ENCODE data around the gene LONRF3. TPM values are rescaled to one million over a fixed set of nuclear protein-coding genes. Genes with fewer than 3 reads are reported as not detected.
"Not testable (repeated sequence)": the region's sequence is repeated elsewhere in the genome, so short reads cannot be mapped to it uniquely, and the experiment has no call there.

LONRF3 gene
- total RNA-seq, 1 donor from 2014 or later: 0.96 TPM

- no peaks in the 10 kb centered on the region for H3K4me1 Mint-ChIP-seq (ENCODE audit: low read depth)
- DNase-seq (ENCODE audit: low spot score, unreplicated experiment): no peak
- H3K27me3 Mint-ChIP-seq: no peaks in the 10 kb centered on the region
- peaks cover 46% of the 10 kb centered on the region for H3K9me3 Mint-ChIP-seq (ENCODE audit: low read depth)
- peaks cover 4% of the 10 kb centered on the region for H3K36me3 Mint-ChIP-seq (ENCODE audit: insufficient read depth)
- H3K4me3 Mint-ChIP-seq (ENCODE audit: low read depth): no peak overlapping the region
- H3K27ac Mint-ChIP-seq: no peak overlapping the region
- TF ChIP-seq CTCF (IDR thresholded peaks at IDR 0.05; ENCODE audit: unreplicated experiment): no peak
These were observed 54.4 kb downstream of the LONRF3 start for GRCh38 chrX:119028733-119029330.

- H3K27ac Mint-ChIP-seq; DNase-seq (ENCODE audit: low spot score, unreplicated experiment); H3K27me3 Mint-ChIP-seq; H3K4me1 Mint-ChIP-seq (ENCODE audit: low read depth); H3K4me3 Mint-ChIP-seq (ENCODE audit: low read depth); H3K36me3 Mint-ChIP-seq (ENCODE audit: insufficient read depth): not testable (repeated sequence)
- H3K9me3 Mint-ChIP-seq (ENCODE audit: low read depth): peaks cover 53% of the 10 kb centered on the region
These were observed 55.2 kb downstream of the LONRF3 start for GRCh38 chrX:119029656-119030055.

- peaks cover 48% of the 10 kb centered on the region for H3K9me3 Mint-ChIP-seq (ENCODE audit: low read depth)
- peaks cover under 1% of the 10 kb centered on the region for H3K4me1 Mint-ChIP-seq (ENCODE audit: low read depth)
- no peaks in the 10 kb centered on the region for H3K27me3 Mint-ChIP-seq
- no peak for TF ChIP-seq CTCF (IDR thresholded peaks at IDR 0.05; ENCODE audit: unreplicated experiment)
- H3K36me3 Mint-ChIP-seq (ENCODE audit: insufficient read depth): peaks cover 6% of the 10 kb centered on the region
- no peak overlapping the region for H3K27ac Mint-ChIP-seq
- DNase-seq (ENCODE audit: low spot score, unreplicated experiment): no peak
- H3K4me3 Mint-ChIP-seq (ENCODE audit: low read depth): no peak overlapping the region
These were observed 56.6 kb downstream of the LONRF3 start for GRCh38 chrX:119030990-119031389.

- H3K9me3 Mint-ChIP-seq (ENCODE audit: low read depth): peaks cover 31% of the 10 kb centered on the region
- H3K4me3 Mint-ChIP-seq (ENCODE audit: low read depth): no peak overlapping the region
- peaks cover 6% of the 10 kb centered on the region for H3K36me3 Mint-ChIP-seq (ENCODE audit: insufficient read depth)
- peak overlapping the region; percentile 64 for H3K27ac Mint-ChIP-seq
- no peak for TF ChIP-seq CTCF (IDR thresholded peaks at IDR 0.05; ENCODE audit: unreplicated experiment)
- no peaks in the 10 kb centered on the region for H3K27me3 Mint-ChIP-seq
- DNase-seq (ENCODE audit: low spot score, unreplicated experiment): no peak
- peaks cover 1% of the 10 kb centered on the region for H3K4me1 Mint-ChIP-seq (ENCODE audit: low read depth)
These were observed 62.0 kb downstream of the LONRF3 start for GRCh38 chrX:119036107-119037029.

- H3K27me3 Mint-ChIP-seq: no peaks in the 10 kb centered on the region
- peak overlapping the region; percentile 37 for H3K27ac Mint-ChIP-seq
- H3K36me3 Mint-ChIP-seq (ENCODE audit: insufficient read depth): no peaks in the 10 kb centered on the region
- H3K4me1 Mint-ChIP-seq (ENCODE audit: low read depth): peaks cover 1% of the 10 kb centered on the region
- no peak overlapping the region for H3K4me3 Mint-ChIP-seq (ENCODE audit: low read depth)
- H3K9me3 Mint-ChIP-seq (ENCODE audit: low read depth): peaks cover 9% of the 10 kb centered on the region
- DNase-seq (ENCODE audit: low spot score, unreplicated experiment): no peak
- TF ChIP-seq CTCF (IDR thresholded peaks at IDR 0.05; ENCODE audit: unreplicated experiment): no peak
These were observed 66.0 kb downstream of the LONRF3 start for GRCh38 chrX:119040432-119040831.
